Measurements from ENCODE around the gene EFNA5.

- TF ChIP-seq TCF4 (CRISPR knock-in tag; IDR thresholded peaks at IDR 0.05; ENCODE audit: borderline replicate concordance) (no peak), TSHZ2 (CRISPR knock-in tag; IDR thresholded peaks at IDR 0.05) (no peak), RARB (CRISPR knock-in tag; IDR thresholded peaks at IDR 0.05) (no peak), CREB5 (CRISPR knock-in tag; IDR thresholded peaks at IDR 0.05; ENCODE audit: low read depth) (no peak), OSR1 (CRISPR knock-in tag; IDR thresholded peaks at IDR 0.05) (no peak), GLIS3 (CRISPR knock-in tag; IDR thresholded peaks at IDR 0.05) (no peak), CSRNP3 (CRISPR knock-in tag; IDR thresholded peaks at IDR 0.05) (no peak), ZC3H10 (CRISPR knock-in tag; IDR thresholded peaks at IDR 0.05) (no peak)
Measured at GRCh38 chr5:107556575-107556974, 114.2 kb downstream of the EFNA5 start.
